HG03565 (cell line): ENCODE measurements around the gene UBIAD1.
"Not testable (repeated sequence)": the region's sequence is repeated elsewhere in the genome, so short reads cannot be mapped to it uniquely, and the experiment has no call there.

Source experiments
- ATAC-seq: cut with Tn5 transposase; IDR thresholded peaks from one replicate; pipeline ENCODE4 v1.9.1; 2021; ENCODE audit warnings: mild to moderate bottlenecking, moderate library complexity; ENCODE audit not compliant: unreplicated experiment

Gene UBIAD1

DNA sequence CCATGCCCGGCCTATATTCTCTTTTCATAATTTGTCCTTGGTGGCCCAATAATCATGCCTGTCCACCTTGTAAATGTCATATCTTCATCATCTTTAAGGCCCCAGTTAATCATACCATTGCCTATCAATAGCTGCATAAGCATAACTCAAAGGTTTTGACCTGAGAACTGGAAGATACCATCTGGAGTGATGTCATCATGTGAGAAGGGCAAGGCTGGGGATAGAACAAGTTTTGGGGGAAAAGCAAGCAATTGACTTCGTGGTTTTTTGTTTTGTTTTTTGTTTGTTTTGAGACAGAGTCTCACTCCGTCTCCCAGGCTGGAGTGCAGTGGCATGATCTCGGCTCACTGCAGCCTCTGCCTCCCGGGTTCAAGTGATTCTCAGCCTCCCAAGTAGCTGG is 6.2 kb downstream of the UBIAD1 start:
- no peak for ATAC-seq

DNA sequence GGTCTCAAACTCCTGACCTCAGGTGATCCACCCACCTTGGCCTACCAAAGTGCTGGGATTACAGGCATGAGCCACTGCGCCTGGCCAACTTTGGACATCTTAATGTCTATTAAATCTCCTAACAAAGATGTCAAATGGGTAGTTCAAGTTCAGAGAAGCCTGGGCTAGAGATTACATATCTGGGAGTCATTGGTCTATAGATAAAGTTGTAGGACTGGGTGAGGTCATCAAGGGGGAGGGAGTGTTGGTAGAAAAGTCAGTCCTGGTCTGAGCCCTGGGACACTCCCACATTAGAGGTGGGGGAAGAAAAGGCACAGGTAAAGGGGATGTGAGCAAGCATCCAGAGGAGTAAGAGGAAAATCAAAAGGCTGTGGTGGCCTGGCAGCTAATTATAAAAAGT is 6.6 kb downstream of the UBIAD1 start:
- no peak for ATAC-seq

DNA sequence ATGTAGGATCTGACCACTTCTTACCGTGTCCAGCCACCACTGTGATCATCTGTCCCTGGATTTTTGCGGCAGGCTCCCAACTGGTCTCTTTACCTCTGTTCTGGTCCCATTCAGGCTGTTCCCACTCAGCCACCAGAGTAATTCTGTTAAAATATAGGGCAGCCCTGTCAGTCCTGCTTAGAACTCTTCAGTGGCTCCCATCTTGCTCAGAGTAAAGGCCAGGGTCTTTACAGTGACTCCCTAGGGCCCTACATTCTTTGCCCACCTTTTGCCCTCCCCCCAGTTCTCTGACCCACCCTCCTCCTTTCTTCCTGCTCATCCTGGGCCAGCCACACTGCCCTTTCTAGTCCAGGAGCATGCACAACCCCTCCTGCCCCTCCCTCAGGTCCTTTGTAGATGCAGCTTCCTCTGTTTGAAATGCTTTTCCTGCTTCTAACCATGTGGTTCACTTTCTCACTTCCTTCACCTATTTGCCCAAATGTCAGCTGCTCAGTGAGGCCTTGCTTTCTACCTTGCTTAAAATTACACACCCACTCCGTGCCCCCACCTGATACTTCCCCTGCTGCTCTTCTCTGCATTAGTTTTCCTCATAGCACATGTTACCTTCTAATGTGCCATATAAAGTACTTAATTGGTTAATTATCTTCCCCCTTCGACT is 7.8 kb downstream of the UBIAD1 start:
- ATAC-seq = no peak

DNA sequence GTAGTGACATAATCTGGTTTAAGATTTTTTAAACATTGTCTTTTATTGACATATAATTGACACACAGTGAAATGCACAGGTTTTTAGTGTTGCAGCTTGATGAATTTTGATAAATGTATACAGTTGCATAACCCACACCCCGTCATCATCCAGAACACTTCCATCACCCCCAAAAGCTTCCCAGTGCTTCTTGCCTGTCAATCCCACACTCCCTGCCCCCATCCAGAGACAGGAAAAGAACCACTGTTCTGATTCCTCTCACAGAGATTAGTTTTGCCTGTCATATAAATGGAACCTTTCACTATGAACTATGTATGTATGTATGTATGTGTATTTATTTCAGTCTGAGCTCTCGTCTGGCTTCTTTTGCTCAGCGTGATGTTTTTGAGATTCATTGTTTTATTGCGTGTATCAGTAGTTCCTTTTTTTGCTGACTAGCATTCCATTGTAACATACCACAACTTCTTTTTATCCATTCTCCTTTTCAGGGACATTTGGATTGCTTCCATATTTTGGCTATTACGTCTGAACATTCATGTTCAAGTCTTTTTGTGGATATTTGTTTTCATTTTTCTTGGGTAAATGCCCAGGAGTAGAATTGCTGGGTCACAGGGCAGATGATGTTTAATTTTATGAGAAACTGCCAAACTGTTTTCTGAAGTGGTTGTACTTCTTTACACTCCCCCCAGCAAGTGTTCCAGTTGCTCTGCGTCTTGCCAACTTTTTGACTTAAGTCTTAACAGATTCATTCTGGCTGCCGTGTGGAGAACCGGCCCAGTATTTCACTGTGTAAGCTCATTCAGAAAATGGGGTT is 8.7 kb downstream of the UBIAD1 start:
- no peak for ATAC-seq

DNA sequence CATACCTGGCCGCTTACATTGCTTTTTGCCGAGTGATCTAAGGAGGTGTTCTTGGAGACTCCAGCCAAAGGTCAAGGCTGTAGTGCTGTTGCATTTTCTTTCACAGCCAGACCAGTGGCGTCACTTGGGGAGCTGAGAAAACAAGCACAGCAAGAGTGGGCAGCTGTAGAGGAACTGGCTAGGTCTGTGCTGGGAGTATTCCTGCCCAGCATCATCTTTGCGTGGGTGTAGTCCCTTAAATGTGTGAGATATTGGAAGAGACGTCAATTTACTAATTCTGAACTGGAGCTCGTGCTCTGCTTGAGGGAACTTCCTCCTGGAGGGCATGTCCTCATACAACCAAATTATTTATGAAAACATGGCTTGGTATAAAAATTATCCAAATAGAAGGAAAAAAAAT is 10.2 kb downstream of the UBIAD1 start:
- no peak for ATAC-seq

DNA sequence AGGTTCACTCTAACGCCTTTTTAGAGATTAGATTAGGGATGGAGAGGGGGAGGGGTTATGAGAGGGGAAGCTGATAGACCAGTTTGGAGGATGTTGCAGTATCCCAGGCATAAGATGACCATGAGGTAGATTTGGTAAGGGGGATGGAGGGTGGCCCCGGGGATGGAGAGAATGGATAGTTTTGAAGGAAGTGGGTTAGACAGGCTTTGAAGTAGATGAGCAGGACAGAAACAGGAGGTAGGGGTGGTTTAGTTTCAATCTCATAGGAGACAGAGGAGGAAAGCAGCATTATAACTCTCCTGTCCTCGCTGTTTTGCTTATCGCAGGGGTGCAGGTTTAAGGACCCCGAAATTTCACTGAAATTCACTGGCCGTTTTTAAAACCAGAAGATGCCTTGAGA is 11.8 kb downstream of the UBIAD1 start:
- no peak for ATAC-seq

DNA sequence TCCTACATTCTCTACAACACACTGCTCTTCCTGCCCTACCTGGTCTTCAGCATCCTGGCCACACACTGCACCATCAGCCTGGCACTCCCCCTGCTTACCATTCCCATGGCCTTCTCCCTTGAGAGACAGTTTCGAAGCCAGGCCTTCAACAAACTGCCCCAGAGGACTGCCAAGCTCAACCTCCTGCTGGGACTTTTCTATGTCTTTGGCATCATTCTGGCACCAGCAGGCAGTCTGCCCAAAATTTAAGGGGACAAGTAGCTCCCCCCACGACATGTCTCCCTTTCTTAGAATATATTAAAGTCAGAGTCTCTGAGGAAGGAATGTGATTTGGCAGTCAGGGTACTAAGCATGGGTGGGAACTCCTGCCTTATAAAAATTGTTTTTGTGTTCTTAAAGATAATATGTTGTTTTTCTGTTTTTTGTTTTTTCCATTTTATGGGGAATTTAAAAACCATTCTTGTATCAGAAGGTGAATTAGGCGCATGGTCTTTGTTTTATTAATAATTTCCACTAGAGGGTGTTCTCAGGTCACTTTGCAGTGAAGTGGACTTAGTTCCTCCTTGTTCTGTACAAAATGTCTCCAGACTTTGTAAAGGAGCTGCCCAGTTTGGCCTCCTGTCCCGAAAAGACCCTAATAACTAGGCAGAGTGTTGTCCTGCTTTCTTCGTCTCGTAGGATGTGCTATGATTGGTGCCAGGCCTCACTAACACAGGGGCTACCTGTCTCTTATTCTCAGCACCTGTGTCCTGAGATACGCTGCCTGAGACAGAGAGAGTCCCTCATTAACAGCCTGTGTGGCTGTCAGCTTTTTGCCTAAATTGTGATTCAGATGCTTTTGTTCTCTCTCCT is 13.1 kb downstream of the UBIAD1 start:
- no peak for ATAC-seq

DNA sequence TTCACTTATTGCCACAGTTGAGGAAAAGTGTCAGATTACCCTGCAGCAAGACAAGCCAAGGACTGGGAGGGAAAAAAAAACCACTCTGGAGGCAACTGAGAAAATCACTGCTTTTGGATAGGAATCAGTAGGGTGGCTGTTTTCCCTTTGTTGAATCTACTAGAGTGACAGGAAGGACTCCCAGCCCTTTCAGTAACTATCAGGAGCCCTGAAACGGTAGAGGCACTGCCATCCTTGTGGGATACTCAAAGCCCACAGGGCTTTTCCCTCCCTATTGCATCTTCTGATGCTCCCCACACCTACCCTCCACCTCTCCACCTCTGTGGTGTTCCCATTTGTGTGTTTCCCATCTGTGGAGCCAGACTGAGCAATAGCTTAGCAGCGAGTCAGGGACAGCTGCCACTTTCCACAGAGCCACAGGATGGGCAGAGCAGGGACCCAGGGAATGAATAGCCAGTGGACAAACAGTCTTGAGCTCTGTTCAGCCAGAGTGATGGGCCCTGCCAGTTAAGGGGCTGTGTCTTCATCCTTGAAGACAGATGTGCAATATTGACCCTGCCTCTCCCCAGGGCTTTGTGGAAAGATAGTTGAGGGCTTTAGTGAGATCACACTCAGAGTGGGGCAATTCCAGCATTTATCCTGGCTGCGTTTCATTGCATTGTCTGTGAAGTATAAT is 13.9 kb downstream of the UBIAD1 start:
- ATAC-seq = no peak

DNA sequence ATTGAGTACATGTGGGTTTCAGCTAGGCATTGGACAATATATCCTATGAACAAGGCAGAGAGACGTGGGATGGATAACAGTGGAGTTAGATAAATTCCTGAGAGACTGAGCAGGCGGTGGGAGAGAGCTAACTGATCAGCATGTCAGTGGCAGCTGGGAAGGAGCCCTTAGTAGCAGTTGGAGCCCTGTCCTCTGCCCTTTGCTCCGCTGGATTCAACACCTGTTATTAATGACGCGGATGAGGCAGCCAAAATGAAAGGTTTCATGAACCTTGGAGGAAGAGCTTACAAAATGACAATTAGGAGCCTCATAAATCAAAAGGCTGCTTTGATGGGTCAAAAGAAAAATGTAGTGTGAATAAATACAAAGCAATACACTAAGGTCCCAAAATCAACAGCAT is 16.1 kb downstream of the UBIAD1 start:
- no peak for ATAC-seq

DNA sequence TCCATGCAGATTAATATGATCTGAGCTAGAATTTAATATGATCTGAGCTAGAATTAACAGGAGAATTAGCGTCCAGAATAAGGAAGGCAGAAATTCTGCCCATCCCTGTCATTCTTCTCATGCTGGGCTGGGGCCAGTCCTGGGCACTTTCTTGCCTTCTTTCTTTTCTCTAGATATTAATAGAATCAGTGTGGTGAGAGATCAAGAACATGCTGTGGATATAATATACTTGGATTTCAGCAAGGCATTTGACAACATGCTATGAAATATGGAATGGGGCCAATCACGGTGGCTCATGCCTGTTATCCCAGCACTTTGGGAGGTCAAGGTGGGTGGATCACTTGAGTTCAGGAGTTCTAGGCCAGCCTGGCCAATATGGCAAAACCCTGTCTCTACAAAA is 18.1 kb downstream of the UBIAD1 start:
- ATAC-seq = no peak

DNA sequence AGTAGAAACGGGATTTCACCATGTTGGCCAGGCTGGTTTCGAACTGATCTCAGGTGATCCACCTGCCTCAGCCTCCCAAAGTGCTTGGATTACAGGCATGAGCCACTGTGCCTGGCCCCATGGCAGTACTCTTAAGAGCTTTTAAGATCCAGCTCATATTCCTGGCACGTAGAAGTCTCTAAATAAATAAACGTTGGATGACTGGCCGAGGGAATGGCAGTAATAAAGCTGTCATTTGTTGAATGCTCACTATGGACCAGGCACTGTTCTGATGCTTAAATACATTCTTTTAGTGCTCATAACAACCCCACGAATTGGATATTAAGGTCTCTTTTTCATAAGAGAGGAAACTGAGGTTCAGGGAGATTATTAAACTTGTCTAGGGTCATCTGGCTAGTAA is 20.9 kb downstream of the UBIAD1 start:
- no peak for ATAC-seq

DNA sequence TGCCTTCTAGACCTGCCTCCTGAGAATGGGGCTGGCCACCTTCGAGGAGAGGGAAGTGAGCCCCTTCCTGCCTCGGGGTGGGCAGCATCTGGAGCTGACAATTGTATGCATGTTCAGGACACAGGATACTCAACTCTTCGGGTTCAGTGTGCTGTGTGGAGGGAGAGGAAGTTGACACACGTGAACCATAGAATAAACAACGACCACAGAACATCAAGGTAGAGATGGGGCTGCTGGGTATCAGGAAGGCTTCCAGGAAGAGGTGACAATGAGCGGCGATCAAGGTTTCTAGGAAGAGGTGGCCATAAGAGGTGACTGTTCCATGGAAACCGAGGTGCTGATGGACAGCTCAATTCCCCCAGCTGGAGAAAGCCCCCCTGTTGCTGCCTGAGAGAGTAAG is 22.0 kb downstream of the UBIAD1 start:
- no peak for ATAC-seq

DNA sequence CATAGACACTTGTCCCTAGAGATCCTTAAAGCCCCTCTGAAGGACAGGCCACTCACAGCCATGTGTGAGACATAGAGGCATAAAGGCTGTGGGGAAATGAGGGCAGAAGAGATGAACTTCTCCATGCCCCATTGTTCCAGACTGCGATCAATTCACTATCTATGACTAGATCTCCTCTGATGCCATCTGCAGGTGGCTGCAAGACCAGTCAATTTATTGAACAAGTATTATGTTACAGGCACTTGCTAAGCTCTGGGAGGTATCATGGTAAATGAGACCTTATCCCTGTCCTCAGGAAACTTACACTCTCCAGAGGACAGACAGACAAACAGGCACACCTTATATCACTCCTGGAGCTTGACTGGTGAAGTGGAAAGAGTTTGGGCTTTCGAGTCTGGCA is 22.9 kb downstream of the UBIAD1 start:
- no peak for ATAC-seq

DNA sequence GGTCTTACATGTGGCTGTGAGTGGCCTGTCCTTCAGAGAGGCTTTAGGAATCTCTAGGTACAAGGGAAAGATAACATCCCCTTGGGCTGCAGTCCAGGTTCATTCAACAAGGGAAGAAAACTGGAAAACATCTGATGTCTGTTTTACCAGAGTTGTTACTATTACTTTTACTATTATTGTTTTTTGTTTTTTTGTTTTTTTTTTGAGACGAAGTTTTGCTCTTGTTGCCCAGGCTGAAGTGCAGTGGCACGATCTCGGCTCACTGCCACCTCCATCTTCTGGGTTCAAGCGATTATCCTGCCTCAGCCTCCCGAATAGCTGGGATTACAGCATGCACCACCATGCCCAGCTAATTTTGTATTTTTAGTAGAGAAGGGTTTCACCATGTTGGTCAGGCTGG is 24.8 kb downstream of the UBIAD1 start:
- ATAC-seq = not testable (repeated sequence)

DNA sequence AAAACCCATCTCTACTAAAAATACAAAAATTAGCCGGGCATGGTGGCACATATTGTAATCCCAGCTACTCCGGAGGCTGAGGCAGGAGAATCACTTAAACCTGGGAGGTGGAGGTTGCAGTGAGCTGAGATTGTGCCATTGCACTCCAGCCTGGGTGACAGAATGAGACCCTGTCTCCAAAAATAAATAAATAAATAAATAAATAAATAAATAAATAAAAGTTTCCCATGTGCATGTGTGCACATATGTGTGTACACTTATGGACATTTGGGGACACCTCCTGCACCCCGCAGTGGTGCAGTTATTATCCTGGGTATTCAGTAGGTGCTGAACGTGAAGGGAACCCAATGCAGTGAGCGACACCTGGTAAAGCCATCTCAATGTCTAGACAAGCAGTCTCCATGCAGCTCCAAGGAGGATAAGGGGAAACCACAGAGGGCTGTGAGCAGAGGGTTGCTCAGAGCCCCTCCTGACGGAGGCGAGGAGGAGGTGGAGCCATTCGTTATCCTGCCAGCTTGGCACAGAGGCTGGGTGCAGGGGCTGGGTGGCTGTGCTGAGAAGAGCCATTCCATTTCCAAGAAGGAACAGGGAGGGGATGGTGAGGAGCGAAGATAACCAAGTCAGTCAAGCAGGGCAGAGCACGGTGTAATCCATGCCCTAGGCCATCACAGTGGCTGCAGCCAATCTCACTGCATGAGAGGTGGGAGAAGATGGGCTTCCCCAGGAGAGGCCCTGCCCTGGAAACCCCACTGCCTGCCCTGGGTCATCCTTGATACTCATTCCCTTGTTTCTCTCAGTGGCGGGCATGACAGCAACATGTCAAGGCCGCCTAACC is 25.6 kb downstream of the UBIAD1 start:
- no peak for ATAC-seq

DNA sequence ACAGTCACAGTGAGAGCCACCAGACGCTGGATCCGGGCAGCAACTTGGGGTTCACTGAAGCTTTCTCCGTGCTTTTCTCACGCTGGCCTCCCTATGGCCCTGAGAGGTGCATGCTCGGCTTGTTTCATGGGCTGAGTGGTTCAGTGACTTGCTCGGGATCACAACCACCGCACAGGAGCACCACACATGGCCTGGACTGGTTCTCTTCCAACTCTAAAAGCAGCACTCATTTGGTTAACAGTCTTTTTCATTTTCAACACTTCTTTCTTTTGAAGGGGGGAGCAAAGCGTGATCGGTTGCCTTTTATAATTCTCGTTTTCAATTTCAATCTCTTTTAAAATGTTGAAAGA is 26.2 kb downstream of the UBIAD1 start:
- ATAC-seq = no peak

DNA sequence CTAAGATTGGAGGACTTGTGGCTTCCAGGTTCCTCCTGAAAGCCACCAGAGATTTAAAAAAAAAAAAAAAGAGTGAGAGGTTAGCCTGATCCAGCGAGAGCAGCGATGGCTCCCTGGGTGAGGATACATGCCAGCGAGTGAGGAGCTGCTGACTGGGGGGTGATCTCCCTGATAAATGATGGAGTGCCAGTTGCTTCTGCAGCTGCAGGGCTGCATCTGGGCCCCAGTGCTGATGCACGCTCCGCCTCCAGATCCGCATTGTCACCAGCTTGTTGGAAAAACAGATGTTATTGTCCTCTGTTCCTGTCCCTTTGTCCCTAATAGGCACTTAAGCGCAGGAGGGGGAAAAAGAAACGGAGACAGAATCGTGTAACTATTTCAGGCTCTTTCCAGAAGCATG is 28.6 kb downstream of the UBIAD1 start:
- ATAC-seq = no peak

DNA sequence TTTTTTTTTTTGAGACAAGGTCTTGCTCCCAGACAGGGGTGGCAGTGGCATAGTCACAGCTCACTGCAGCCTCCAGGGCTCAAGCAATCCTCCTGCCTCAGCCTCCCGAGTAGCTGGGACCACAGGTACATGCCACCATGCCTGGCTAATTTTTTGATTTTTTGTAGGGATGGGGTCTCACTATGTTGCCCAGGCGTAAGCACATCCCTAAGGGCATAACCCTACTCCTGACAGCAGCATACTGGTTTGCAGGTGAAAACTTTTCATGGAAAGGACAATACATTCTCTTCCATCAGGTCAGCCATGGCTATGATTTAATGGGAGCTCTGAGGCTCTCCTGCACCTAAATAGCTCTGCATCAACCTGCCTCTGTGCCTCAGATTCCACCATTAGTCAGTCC is 29.4 kb downstream of the UBIAD1 start:
- no peak for ATAC-seq

DNA sequence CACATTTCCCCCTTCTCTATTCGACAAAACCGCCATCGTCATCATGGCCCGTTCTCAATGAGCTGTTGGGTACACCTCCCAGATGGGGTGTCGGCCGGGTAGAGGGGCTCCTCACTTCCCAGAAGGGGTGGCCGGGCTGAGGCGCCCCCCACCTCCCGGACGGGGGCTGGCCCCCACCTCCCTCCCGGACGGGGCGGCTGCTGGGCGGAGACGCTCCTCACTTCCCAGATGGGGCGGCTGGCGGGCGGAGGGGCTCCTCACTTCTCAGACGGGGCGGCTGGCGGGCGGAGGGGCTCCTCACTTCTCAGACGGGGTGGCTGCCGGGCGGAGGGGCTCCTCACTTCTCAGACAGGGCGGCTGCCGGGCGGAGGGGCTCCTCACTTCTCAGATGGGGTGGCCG is 32.5 kb downstream of the UBIAD1 start:
- ATAC-seq = not testable (repeated sequence)

DNA sequence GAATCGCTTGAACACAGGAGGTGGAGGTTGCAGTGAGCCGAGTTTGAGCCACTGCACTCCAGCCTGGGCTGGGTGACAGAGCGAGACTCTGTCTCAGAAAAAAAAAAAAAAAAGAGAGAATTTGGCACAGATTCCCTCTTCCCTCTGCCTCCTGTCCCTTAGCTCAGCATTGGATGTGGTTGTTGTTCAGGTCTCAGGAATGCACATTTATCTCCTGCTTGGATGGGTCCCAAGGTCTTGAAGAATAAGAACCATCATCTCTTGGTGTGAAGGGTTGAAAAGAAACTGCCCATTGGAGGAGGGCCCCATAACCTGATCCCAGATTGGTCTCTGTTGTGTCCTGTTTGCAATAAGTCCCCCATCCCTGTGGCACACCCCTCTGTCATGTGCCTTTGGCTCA is 34.9 kb downstream of the UBIAD1 start:
- ATAC-seq = no peak
